GM10847 (cell line): Measurements from ENCODE around the gene DEDD2.
A peak's percentile ranks its signal among the peaks of the same experiment; 100 is the strongest.

Source experiments
- POLR2A ChIP-seq: IDR thresholded peaks from 2 replicates; pipeline ENCODE4 v1.6.1; 2011; ENCODE audit not compliant: insufficient read length; ENCODE audit errors: extremely low read depth

Gene DEDD2

GRCh38 chr19:42235181-42235580, 17.7 kb upstream of the DEDD2 start:
- TF ChIP-seq POLR2A, result no peak

GRCh38 chr19:42234364-42234763, 16.9 kb upstream of the DEDD2 start:
- no peak for TF ChIP-seq POLR2A

- TF ChIP-seq POLR2A, result no peak
Measured at GRCh38 chr19:42233678-42234292, 16.3 kb upstream of the DEDD2 start.

- TF ChIP-seq POLR2A, result no peak
Measured at GRCh38 chr19:42233106-42233505, 15.6 kb upstream of the DEDD2 start.

- TF ChIP-seq POLR2A, result no peak
Measured at GRCh38 chr19:42232435-42232834, 15.0 kb upstream of the DEDD2 start.

- TF ChIP-seq POLR2A, result no peak
Measured at GRCh38 chr19:42230571-42230970, 13.1 kb upstream of the DEDD2 start.

- no peak for TF ChIP-seq POLR2A
Measured at GRCh38 chr19:42229855-42230351, 12.4 kb upstream of the DEDD2 start.

GRCh38 chr19:42229301-42229854, 11.9 kb upstream of the DEDD2 start:
- TF ChIP-seq POLR2A, result no peak

GRCh38 chr19:42228641-42229040, 11.2 kb upstream of the DEDD2 start:
- TF ChIP-seq POLR2A, result no peak

GRCh38 chr19:42226886-42227285, 9.4 kb upstream of the DEDD2 start:
- TF ChIP-seq POLR2A, result no peak

GRCh38 chr19:42225718-42226292, 8.3 kb upstream of the DEDD2 start:
- no peak for TF ChIP-seq POLR2A

GRCh38 chr19:42224940-42225717, 7.7 kb upstream of the DEDD2 start:
- TF ChIP-seq POLR2A, result no peak

GRCh38 chr19:42220751-42221097, 3.2 kb upstream of the DEDD2 start:
- no peak for TF ChIP-seq POLR2A

GRCh38 chr19:42219812-42220750, 2.6 kb upstream of the DEDD2 start, which contains the start of gene ZNF526:
ZNF526 (plus strand) TSS chr19:42220312; CDS start chr19:42224404, 4,092 bp downstream.
- peak; percentile 83 for TF ChIP-seq POLR2A

- TF ChIP-seq POLR2A, result no peak
Measured at GRCh38 chr19:42216653-42217519, 591 bp downstream of the DEDD2 start.
